Ishikawa (cell line): Measurements from ENCODE around the gene CACNA1A.

Experiments used
- MAX ChIP-seq: IDR thresholded peaks from 2 replicates; pipeline ENCODE4 v1.6.1; 2012
- REST ChIP-seq: IDR thresholded peaks from 2 replicates; pipeline ENCODE4 v1.6.1; 2012; ENCODE audit warnings: low read depth, mild to moderate bottlenecking
- YY1 ChIP-seq: IDR thresholded peaks from 2 replicates; pipeline ENCODE4 v1.6.1; 2012; ENCODE audit warnings: low read depth

DNA sequence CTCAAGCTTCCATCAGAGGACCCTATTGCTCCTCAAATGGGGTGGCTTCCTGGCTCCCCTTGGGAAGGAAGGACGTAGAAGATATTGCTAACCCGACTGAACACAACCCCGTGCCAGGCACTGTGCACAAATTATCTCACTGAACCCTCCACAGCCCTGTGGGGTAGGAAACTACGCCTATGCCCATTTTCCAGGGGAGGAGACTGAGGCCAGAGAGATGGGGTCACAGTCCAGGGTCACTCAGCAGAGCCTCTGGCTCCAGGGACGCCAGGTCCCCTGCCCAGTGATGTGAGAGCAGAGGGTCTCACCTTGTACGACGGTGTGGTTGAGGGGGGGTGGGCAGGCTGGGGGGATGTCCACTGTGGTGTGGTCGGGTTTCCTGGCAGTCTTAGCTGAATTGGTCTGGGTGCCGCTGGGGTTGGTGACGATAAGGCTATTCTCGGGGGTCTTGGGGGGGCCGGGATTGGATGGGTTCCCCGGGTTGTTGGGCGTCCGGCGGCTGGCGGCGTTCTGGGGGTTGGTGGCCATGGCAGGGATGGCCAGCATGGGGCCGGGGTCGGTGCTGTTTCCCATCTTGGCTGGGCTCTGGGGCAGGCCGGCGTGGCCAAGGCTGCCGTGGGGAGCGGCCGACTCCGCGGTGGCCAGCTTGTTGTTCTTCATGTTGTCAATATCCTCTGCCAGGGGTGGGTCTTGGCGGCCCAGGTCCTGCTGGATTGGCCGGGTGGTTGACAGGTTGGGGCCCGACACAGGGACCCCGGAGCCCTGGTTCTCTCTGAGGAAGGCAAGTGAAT is 219.9 kb downstream of the CACNA1A start:
- no peak for TF ChIP-seq YY1
- no peak for TF ChIP-seq REST
- no peak for TF ChIP-seq MAX
